NB4 (cell line): ENCODE measurements around the gene ZNF296.

Experiments
- DNase-seq: peaks from one replicate; pipeline ENCODE4 v3.0.0; 2010; ENCODE audit warnings: low read depth
- H3K4me3 ChIP-seq: one replicate; pipeline ENCODE4 v1.5.1; 2011; ENCODE audit warnings: mild to moderate bottlenecking, low read depth, low read length, moderate library complexity
- CTCF ChIP-seq: IDR thresholded peaks from one replicate; pipeline ENCODE4 v1.5.1; 2012; ENCODE audit warnings: low read depth, low read length
- MAX ChIP-seq: IDR thresholded peaks from 2 replicates; pipeline ENCODE4 v1.6.1; 2011; ENCODE audit warnings: low read depth, low read length
- MYC ChIP-seq: IDR thresholded peaks from 2 replicates; pipeline ENCODE4 v1.6.1; 2011; ENCODE audit warnings: low read depth, low read length
- POLR2A ChIP-seq: IDR thresholded peaks from 2 replicates; pipeline ENCODE4 v1.6.1; 2011; ENCODE audit warnings: mild to moderate bottlenecking; ENCODE audit not compliant: insufficient read length; ENCODE audit errors: extremely low read depth

The ZNF296 gene

GRCh38 chr19:45097776-45098520 lies 21.7 kb upstream of the ZNF296 start:
- TF ChIP-seq MYC (no peak), MAX (no peak), POLR2A (no peak), CTCF (no peak)
- peak; percentile 70 for DNase-seq
- no peak overlapping the region for H3K4me3 ChIP-seq

- no peak for TF ChIP-seq POLR2A
- TF ChIP-seq MAX: no peak
- TF ChIP-seq MYC: no peak
- no peak for TF ChIP-seq CTCF
- H3K4me3 ChIP-seq: no peak overlapping the region
- DNase-seq: no peak
These were observed 21.1 kb upstream of the ZNF296 start for GRCh38 chr19:45097450-45097775.

GRCh38 chr19:45096700-45097099 lies 20.4 kb upstream of the ZNF296 start:
- H3K4me3 ChIP-seq: no peak overlapping the region
- DNase-seq: no peak
- TF ChIP-seq POLR2A: no peak
- TF ChIP-seq CTCF: no peak
- no peak for TF ChIP-seq MAX
- TF ChIP-seq MYC: no peak

GRCh38 chr19:45095496-45096413 lies 19.5 kb upstream of the ZNF296 start:
- no peak overlapping the region for H3K4me3 ChIP-seq
- DNase-seq: no peak
- no peak for TF ChIP-seq MAX
- TF ChIP-seq MYC: no peak
- TF ChIP-seq CTCF: no peak
- TF ChIP-seq POLR2A: no peak

GRCh38 chr19:45094707-45095106 lies 18.4 kb upstream of the ZNF296 start:
- DNase-seq: no peak
- TF ChIP-seq POLR2A (no peak), CTCF (no peak), MAX (no peak), MYC (no peak)
- no peak overlapping the region for H3K4me3 ChIP-seq
